Measurements from ENCODE around the gene GPX5. TPM values are rescaled to one million over a fixed set of nuclear protein-coding genes. Genes with fewer than 3 reads are reported as not detected.

GPX5 gene
- total RNA-seq (2014; rRNA removed; shearing (Covaris generic)) (not detected in 2 replicates), polyA plus RNA-seq (2016; fragmentation: Nextera tagmentation; extraction: Ambion mirVana) (0.14 TPM in 1 of 2 replicates, not detected in the other)
- long read RNA-seq: 0 reads

GRCh38 chr6:28525496-28526039 is at the start of gene GPX5:
TSS of gene GPX5 (plus strand) at chr6:28525881. CDS start at chr6:28526014, 133 bp downstream.
- Histone ChIP-seq H2AFZ (peak within 1 kb of the TSS; percentile 75; the same call in 1 of the 2 replicates), H3K27ac (ENCODE audit: low read depth) (no peak within 1 kb of the TSS), H3K36me3 (ENCODE audit: insufficient read depth) (no peaks in the 10 kb centered on the region), H3K4me3 (no peak within 1 kb of the TSS), H3F3A (replicated peaks; ENCODE audit: low read depth) (no peaks in the 10 kb centered on the region), H3K27me3 (ENCODE audit: insufficient read depth) (no peaks in the 10 kb centered on the region), H3K79me2 (replicated peaks; ENCODE audit: insufficient read depth) (no peaks in the 10 kb centered on the region), H3K4me2 (no peak within 1 kb of the TSS), H4K20me1 (replicated peaks; ENCODE audit: insufficient read depth) (no peaks in the 10 kb centered on the region), H3K4me1 (ENCODE audit: insufficient read depth) (0 out of 2 replicates have a peak, but pooled peaks cover under 1% of the 10 kb centered on the region), H3K9me2 (ENCODE audit: insufficient read depth) (peaks cover 8% of the 10 kb centered on the region; the same call in 1 of the 2 replicates)
- Mint-ChIP-seq H3K36me3 (ENCODE audit: low read depth) (no peaks in the 10 kb centered on the region), H3K9me3 (no peaks in the 10 kb centered on the region), H3K4me3 (no peak within 1 kb of the TSS; the same call in 2 of the 3 replicates), H3K27me3 (ENCODE audit: insufficient read depth, low read depth, poor library complexity) (peaks cover 2% of the 10 kb centered on the region), H3K27ac (no peak within 1 kb of the TSS), H3K4me1 (peaks cover 13% of the 10 kb centered on the region)
- TF ChIP-seq EZH2 (IDR thresholded peaks at IDR 0.05; ENCODE audit: low read depth, unreplicated experiment): no peak
- TF ChIP-seq NANOG (IDR thresholded peaks at IDR 0.05; ENCODE audit: borderline replicate concordance): no peak
- no peak for TF ChIP-seq ZNF331 (CRISPR knock-in tag; IDR thresholded peaks at IDR 0.05; ENCODE audit: low read depth)
- no peak for TF ChIP-seq STAT1 (IDR thresholded peaks at IDR 0.05; ENCODE audit: unreplicated experiment)
- TF ChIP-seq REST (IDR thresholded peaks at IDR 0.05; ENCODE audit: unreplicated experiment): no peak
- no peak for TF ChIP-seq ETS1 (IDR thresholded peaks at IDR 0.05)
- TF ChIP-seq CTCF (conservative IDR thresholded peaks at IDR 0.05; ENCODE audit: low read depth in 2 of 2): no peak
- TF ChIP-seq CREB1 (CRISPR knock-in tag; IDR thresholded peaks at IDR 0.05; ENCODE audit: low read depth): no peak
- TF ChIP-seq POLR2AphosphoS5 (IDR thresholded peaks at IDR 0.05; ENCODE audit: low read depth): no peak
- TF ChIP-seq ZNF462 (CRISPR knock-in tag; IDR thresholded peaks at IDR 0.05): no peak
- TF ChIP-seq EZH2phosphoT487 (IDR thresholded peaks at IDR 0.05; ENCODE audit: unreplicated experiment): no peak
- TF ChIP-seq ZNF114 (CRISPR knock-in tag; IDR thresholded peaks at IDR 0.05): no peak
- ATAC-seq (peak; percentile 51), DNase-seq (ENCODE audit: low spot score) (peak; percentile 17)

Measured in GM23338 (cell line).